Spleen (tissue), 11 donors: ENCODE results near the gene PRSS57. TPM values are rescaled to one million over a fixed set of nuclear protein-coding genes. Genes with fewer than 3 reads are reported as not detected.

ENCODE experiments used
- DNase-seq: peaks from one replicate; pipeline ENCODE4 v3.0.0-alpha.2; 2020
- H3K27ac ChIP-seq, 8 donors: fragments of 200-600 bp; sonication (generic) in 7 of 8; 1 replicate in 4 of 8; 2 replicates in 4 of 8; pipeline versions ENCODE4 v1.5.0 to v1.8.0; 2016 to 2021; ENCODE audit warnings: inconsistent platforms in 4 of 8, mild to moderate bottlenecking in 4 of 8, moderate library complexity in 1 of 8
- H3K27me3 ChIP-seq, 7 donors: fragments of 200-600 bp; sonication (generic) in 6 of 7; replicated peaks in 1 of 7; 1 replicate in 4 of 7; 2 replicates in 3 of 7; pipeline versions ENCODE4 v1.5.0 to v1.8.0; 2016 to 2021; ENCODE audit warnings: inconsistent platforms in 3 of 7, mild to moderate bottlenecking in 1 of 7
- H3K36me3 ChIP-seq, 6 donors: fragments of 200-600 bp; sonication (generic) in 5 of 6; 1 replicate in 4 of 6; 2 replicates in 2 of 6; pipeline versions ENCODE4 v1.5.0 to v1.8.0; 2016 to 2021; ENCODE audit warnings: inconsistent platforms in 2 of 6
- H3K4me1 ChIP-seq, 6 donors: fragments of 200-600 bp; sonication (generic) in 5 of 6; 1 replicate in 3 of 6; 2 replicates in 3 of 6; pipeline versions ENCODE4 v1.5.0 to v1.8.0; 2016 to 2021; ENCODE audit warnings: inconsistent platforms in 3 of 6
- H3K4me3 ChIP-seq, 8 donors: fragments of 200-600 bp; sonication (generic) in 7 of 8; 1 replicate in 4 of 8; 2 replicates in 4 of 8; pipeline versions ENCODE4 v1.5.0 to v1.8.0; 2016 to 2021; ENCODE audit warnings: inconsistent platforms in 4 of 8, mild to moderate bottlenecking in 4 of 8, moderate library complexity in 2 of 8
- H3K9me3 ChIP-seq, 8 donors: fragments of 200-600 bp; sonication (generic) in 7 of 8; 1 replicate in 4 of 8; 2 replicates in 4 of 8; pipeline versions ENCODE4 v1.5.0 to v1.8.0; 2016 to 2021; ENCODE audit warnings: inconsistent platforms in 4 of 8
- POLR2A ChIP-seq, 3 donors: fragments of 450-650 bp; IDR thresholded peaks; one replicate each; pipeline ENCODE4 v1.5.1; 2017; ENCODE audit warnings: antibody characterized with exemption in 3 of 3, mild to moderate bottlenecking in 1 of 3
- POLR2AphosphoS5 ChIP-seq, 3 donors: sonication (generic); formaldehyde crosslinking; IDR thresholded peaks; one replicate each; pipeline ENCODE4 v1.5.1; 2017; ENCODE audit warnings: antibody characterized with exemption in 3 of 3
- WGBS, 5 donors: extraction: QIAGEN DNeasy Blood & Tissue Kit in 3 of 5; methylation state at CpG; one replicate each; pipeline versions ENCODE4 v1.1.5 to v1.1.7; 2013 to 2018; 5-methylcytosine and 5-hydroxymethylcytosine counted together
- intact Hi-C: fragments of 100-400 bp; cut with DNase I; formaldehyde crosslinking; loops from one replicate; pipeline ENCODE4 v1.15.0; 2023; ENCODE audit warnings: low total_unique reads
- polyA plus RNA-seq, 3 donors: library from polyadenylated mRNA; stranded (reverse); fragments of 200-250 nt; gene quantifications; one replicate each; pipeline ENCODE4 v1.2.1, GENCODE V29; 2013
- total RNA-seq, 7 donors: library from RNA; depleted of rRNA in 3 of 7; stranded (reverse); fragments of >200 nt in 3 of 7; fragmentation: NEBNext Ultra II Directional in 4 of 7; extraction: Animal tissue kit (Norgen Biotek cat#: 25700) in 4 of 7; gene quantifications; one replicate each; pipeline versions ENCODE4 v1.1.0 to v1.2.1, GENCODE V29; 2016 to 2021
- TF ChIP-seq, protein P1 (sequence below), 11 experiments: fragments of 200-600 bp in 7 of 11; fragments of 450-650 bp in 4 of 11; sonication (generic) in 4 of 11; IDR thresholded peaks in 8 of 11; conservative IDR thresholded peaks in 3 of 11; 1 replicate in 7 of 11; 2 replicates in 4 of 11; pipeline versions ENCODE4 v1.4.0 to v1.8.0; 2016 to 2021; ENCODE audit warnings: antibody characterized with exemption in 11 of 11, inconsistent platforms in 4 of 11, mild to moderate bottlenecking in 1 of 11
- donor health status: healthy with polysubstance abuse.
- donor health status: DM: no; HTN: no; CAD: no; lungs with moderate emphysema.
- donor health status: DM: no; HTN: no; CAD: no.
- donor health status: Bipolar disorder and iron deficiency.
- donor health status: healthy.
- donor health status: DM: no; HTN: no; CAD: no.
- donor health status: DM: yes; HTN: yes; CAD: no.

PRSS57 gene
- total and polyA plus RNA-seq, 10 donors = 0.24 to 2.5 (median 0.54) TPM; not detected in 2

DNA sequence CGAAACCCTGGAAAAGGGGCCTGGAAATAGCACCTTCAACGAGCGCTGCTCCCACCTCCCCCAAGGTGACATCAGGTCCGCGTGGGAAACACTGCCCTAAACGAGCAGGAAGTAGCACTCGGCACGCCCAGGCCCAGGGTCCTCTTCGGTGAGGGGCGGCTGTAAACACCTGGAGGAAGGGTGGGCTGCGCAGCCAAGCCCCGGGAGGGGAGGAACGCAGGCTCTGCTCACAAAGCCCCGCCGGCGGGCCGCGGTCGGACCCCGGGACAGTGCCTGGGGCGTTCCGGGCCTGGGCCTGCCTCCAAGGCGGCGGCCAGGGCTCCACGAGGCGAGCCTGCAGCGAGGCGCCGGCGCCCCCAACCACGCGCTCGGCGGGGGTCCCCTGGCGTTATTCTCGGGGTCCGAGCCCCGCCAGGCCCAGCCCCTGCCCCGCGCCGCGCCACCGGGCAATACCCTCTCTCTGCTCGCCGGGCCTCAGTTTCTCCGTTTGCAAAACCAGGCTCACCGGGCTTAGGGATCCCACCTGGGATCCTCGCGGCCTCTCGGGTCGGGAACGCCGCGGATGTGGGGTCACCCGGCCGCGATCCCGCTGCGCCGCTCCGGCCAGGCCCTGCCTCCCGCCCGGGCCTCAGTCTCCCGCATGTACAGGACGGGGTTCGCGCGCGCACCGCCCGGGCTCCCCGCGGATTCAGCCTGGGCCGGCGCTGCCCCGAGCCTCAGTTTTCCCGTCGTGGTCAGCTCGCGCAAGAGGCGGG is 32.9 kb downstream of the PRSS57 start:
- 0 to 1% (median 0%) methylated on average over 32 to 81 of the region's 81 CpGs for WGBS, 5 donors
- DNase-seq = peak; percentile 96
- Histone ChIP-seq H3K9me3 (no peaks in the 10 kb centered on the region), H3K27me3 (no peaks in the 10 kb centered on the region), H3K4me3 (peak overlapping the region; percentile 74 to 100 (median 98)), H3K27ac (peak overlapping the region; percentile 84 to 99 (median 98)), H3K4me1 (peaks cover 53 to 79% (median 65%) of the 10 kb centered on the region in 6 donors), H3K36me3 (peaks cover 0 to 21% (median 12%) of the 10 kb centered on the region in 6 donors)
- TF ChIP-seq POLR2A (IDR thresholded peaks at IDR 0.05) = peak in 1 of 3 donors; percentile 16
- peak; percentile 75 to 82 (median 82) for TF ChIP-seq POLR2AphosphoS5 (IDR thresholded peaks at IDR 0.05)
- TF ChIP-seq, protein P1, sequence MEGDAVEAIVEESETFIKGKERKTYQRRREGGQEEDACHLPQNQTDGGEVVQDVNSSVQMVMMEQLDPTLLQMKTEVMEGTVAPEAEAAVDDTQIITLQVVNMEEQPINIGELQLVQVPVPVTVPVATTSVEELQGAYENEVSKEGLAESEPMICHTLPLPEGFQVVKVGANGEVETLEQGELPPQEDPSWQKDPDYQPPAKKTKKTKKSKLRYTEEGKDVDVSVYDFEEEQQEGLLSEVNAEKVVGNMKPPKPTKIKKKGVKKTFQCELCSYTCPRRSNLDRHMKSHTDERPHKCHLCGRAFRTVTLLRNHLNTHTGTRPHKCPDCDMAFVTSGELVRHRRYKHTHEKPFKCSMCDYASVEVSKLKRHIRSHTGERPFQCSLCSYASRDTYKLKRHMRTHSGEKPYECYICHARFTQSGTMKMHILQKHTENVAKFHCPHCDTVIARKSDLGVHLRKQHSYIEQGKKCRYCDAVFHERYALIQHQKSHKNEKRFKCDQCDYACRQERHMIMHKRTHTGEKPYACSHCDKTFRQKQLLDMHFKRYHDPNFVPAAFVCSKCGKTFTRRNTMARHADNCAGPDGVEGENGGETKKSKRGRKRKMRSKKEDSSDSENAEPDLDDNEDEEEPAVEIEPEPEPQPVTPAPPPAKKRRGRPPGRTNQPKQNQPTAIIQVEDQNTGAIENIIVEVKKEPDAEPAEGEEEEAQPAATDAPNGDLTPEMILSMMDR (IDR thresholded peaks at IDR 0.05 in 8 of 11, conservative IDR thresholded peaks at IDR 0.05 in 3 of 11) = no peak
- intact Hi-C loops = no loop called here

DNA sequence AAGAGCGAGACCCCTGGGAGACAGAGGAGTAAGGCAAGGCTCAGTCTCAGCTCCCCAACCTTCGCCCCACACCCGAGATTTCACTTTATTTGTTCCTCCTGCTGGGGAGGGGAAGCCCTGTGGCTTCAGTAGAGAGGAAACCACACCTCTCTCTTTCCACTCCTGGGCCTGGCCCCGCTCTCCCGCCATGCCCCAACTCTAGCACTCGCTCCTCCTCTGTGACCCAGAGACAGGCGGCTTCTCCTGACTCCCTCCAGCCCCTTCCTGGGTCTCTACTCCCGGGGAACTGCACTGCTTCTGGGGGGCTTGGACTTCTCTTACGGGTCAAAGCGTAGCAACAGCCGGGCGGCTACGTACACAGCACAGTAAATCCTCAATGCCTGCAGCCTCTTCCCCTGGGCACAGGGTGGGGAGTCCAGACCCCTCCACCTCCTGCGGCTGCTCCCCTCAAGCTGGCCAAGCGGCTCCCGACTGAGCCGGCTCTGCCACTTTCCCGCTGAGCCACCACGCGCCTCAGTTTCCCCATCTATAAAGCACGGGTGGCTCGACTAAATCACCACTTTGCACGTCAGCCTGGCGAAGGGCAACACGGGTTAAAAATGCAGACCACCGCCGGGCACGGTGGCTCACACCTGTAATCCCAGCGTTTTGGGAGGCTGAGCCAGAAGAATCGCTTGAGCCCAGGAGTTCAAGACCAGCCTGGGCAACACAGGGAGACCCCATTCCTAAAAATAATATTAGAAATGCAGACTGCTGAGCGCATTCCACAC is 33.6 kb downstream of the PRSS57 start:
- peak overlapping the region; percentile 74 to 100 (median 98) for H3K4me3 ChIP-seq
- H3K4me1 ChIP-seq = peaks cover 59 to 83% (median 73%) of the 10 kb centered on the region in 6 donors
- no peaks in the 10 kb centered on the region for H3K9me3 ChIP-seq
- H3K36me3 ChIP-seq = peaks cover 0 to 29% (median 15%) of the 10 kb centered on the region in 6 donors
- intact Hi-C loops = no loop called here
- TF ChIP-seq POLR2A (IDR thresholded peaks at IDR 0.05) (no peak), POLR2AphosphoS5 (IDR thresholded peaks at IDR 0.05) (peak in 1 of 3 donors; percentile 65)
- TF ChIP-seq, protein P1 (IDR thresholded peaks at IDR 0.05 in 8 of 11, conservative IDR thresholded peaks at IDR 0.05 in 3 of 11) = peak in 2 of 11 experiments; percentile 6 to 17
- 2 to 8% (median 3%) methylated on average over 15 to 31 of the region's 31 CpGs for WGBS, 5 donors
- H3K27me3 ChIP-seq = no peaks in the 10 kb centered on the region
- H3K27ac ChIP-seq = peak overlapping the region; percentile 84 to 99 (median 98)
- DNase-seq = peak; percentile 90

DNA sequence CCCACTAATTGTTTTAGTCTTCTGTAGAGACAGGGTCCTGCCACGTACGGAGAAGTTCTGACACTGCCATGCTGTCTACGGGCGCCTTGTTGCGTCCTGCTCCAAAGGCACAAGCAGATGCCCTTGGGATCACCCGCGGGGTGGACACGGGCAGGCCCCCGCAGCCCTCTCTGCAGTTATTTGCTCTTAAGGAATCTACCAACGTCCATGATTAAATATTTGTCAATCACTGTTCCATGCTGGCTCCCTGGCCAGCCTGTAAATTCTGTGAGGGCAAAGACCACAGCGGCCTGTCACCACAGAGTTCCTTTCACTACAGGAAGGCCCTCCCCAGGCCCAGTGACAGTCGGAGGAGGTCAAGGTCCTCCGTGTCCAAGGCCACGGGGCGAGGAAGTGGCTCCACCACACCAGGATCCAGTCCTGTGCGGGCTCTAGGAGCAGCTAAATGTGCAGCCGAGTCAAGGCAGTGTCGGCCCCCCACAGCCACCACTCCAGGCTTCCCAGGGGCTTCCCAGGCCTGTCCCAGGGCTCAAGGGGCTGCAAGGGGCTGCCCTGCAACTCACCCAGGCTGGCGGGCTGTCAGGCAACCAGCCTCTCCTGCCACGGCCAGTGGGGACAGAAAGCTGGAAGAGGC is 34.3 kb downstream of the PRSS57 start:
- Histone ChIP-seq H3K27ac (peak overlapping the region; percentile 84 to 99 (median 98)), H3K9me3 (no peaks in the 10 kb centered on the region), H3K4me1 (peaks cover 62 to 89% (median 80%) of the 10 kb centered on the region in 6 donors), H3K27me3 (no peaks in the 10 kb centered on the region), H3K36me3 (peaks cover 0 to 36% (median 15%) of the 10 kb centered on the region in 6 donors), H3K4me3 (peak overlapping the region; percentile 74 to 100 (median 98))
- TF ChIP-seq, protein P1 (IDR thresholded peaks at IDR 0.05 in 8 of 11, conservative IDR thresholded peaks at IDR 0.05 in 3 of 11) = no peak
- TF ChIP-seq POLR2AphosphoS5 (IDR thresholded peaks at IDR 0.05) = peak in 2 of 3 donors; percentile 69 to 70
- 17 to 39% (median 21%) methylated on average over 11 to 20 of the region's 20 CpGs for WGBS, 5 donors
- intact Hi-C loops = no loop called here
- DNase-seq = peak; percentile 89
